Stomach (tissue), 4 donors: ENCODE results near the gene SLC66A1.

ENCODE experiments used
- EP300 ChIP-seq: sonication (generic); formaldehyde crosslinking; IDR thresholded peaks from one replicate; pipeline ENCODE4 v1.6.1; 2017; ENCODE audit warnings: antibody characterized with exemption
- POLR2A ChIP-seq, 4 donors: fragments of 450-650 bp; IDR thresholded peaks; one replicate each; pipeline ENCODE4 v1.6.1; 2016; ENCODE audit warnings: antibody characterized with exemption in 4 of 4, control low read depth in 2 of 4, mild to moderate bottlenecking in 1 of 4, moderate library complexity in 1 of 4
- POLR2AphosphoS5 ChIP-seq, 3 donors: sonication (generic); formaldehyde crosslinking; IDR thresholded peaks; one replicate each; pipeline ENCODE4 v1.6.1; 2016; ENCODE audit warnings: antibody characterized with exemption in 3 of 3
- TF ChIP-seq, protein P1 (sequence below), 7 experiments: fragments of 450-650 bp in 4 of 7; fragments of 200-600 bp in 3 of 7; sonication (generic) in 3 of 7; IDR thresholded peaks; one replicate each; pipeline ENCODE4 v1.5.1; 2016 to 2019; ENCODE audit warnings: antibody characterized with exemption in 7 of 7, control low read depth in 2 of 7, mild to moderate bottlenecking in 1 of 7

DNA sequence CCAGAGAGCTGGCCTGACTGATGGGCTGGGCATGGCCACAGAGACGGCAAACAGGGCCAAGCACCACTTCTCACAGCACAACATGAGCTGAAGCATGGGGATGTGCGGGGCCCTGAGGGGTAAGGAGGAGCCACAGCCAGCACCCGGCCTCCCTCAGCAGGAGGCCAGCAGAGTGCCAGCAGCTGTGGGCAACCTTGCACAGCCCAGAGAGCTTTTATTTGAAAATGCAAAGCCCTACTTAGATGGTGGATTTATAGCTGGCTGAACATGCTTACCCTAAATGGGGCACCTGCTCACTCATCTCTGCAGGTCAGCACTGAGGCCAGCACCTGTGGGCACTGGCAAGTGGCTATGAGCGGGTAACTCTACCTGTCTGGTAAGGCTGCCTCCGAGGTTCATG, 44.1 kb downstream of the SLC66A1 start:
- TF ChIP-seq, protein P1, sequence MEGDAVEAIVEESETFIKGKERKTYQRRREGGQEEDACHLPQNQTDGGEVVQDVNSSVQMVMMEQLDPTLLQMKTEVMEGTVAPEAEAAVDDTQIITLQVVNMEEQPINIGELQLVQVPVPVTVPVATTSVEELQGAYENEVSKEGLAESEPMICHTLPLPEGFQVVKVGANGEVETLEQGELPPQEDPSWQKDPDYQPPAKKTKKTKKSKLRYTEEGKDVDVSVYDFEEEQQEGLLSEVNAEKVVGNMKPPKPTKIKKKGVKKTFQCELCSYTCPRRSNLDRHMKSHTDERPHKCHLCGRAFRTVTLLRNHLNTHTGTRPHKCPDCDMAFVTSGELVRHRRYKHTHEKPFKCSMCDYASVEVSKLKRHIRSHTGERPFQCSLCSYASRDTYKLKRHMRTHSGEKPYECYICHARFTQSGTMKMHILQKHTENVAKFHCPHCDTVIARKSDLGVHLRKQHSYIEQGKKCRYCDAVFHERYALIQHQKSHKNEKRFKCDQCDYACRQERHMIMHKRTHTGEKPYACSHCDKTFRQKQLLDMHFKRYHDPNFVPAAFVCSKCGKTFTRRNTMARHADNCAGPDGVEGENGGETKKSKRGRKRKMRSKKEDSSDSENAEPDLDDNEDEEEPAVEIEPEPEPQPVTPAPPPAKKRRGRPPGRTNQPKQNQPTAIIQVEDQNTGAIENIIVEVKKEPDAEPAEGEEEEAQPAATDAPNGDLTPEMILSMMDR (IDR thresholded peaks at IDR 0.05): no peak
- TF ChIP-seq POLR2A (IDR thresholded peaks at IDR 0.05) (no peak), EP300 (no peak), POLR2AphosphoS5 (IDR thresholded peaks at IDR 0.05) (no peak)
